ENCODE results near the gene DCANP1. TPM values are rescaled to one million over a fixed set of nuclear protein-coding genes. Genes with fewer than 3 reads are reported as not detected.

The DCANP1 gene
- total RNA-seq, 1 experiment from 2014 or later = not detected

GRCh38 chr5:135468541-135468940 lies 21.4 kb upstream of the DCANP1 start:
- H3K27me3 ChIP-seq = peaks cover 32% of the 10 kb centered on the region
- H3K27ac ChIP-seq = no peak overlapping the region
- DNase-seq = no peak
- H3K9me3 ChIP-seq (replicated peaks) = no peaks in the 10 kb centered on the region
- H3K4me1 ChIP-seq = no peaks in the 10 kb centered on the region
- no peaks in the 10 kb centered on the region for H3K36me3 ChIP-seq
- H3K4me3 ChIP-seq = no peak overlapping the region

- Histone ChIP-seq H3K27ac (no peak overlapping the region), H3K9me3 (replicated peaks) (no peaks in the 10 kb centered on the region), H3K4me3 (no peak overlapping the region), H3K4me1 (no peaks in the 10 kb centered on the region), H3K27me3 (peaks cover 32% of the 10 kb centered on the region), H3K36me3 (no peaks in the 10 kb centered on the region)
- DNase-seq = no peak
Observed at GRCh38 chr5:135467871-135468485, 20.8 kb upstream of the DCANP1 start.

- H3K9me3 ChIP-seq (replicated peaks) = no peaks in the 10 kb centered on the region
- H3K27me3 ChIP-seq = peaks cover 32% of the 10 kb centered on the region
- H3K4me1 ChIP-seq = no peaks in the 10 kb centered on the region
- no peaks in the 10 kb centered on the region for H3K36me3 ChIP-seq
- DNase-seq = no peak
- H3K27ac ChIP-seq = no peak overlapping the region
- no peak overlapping the region for H3K4me3 ChIP-seq
Observed at GRCh38 chr5:135467051-135467625, 20.0 kb upstream of the DCANP1 start.

GRCh38 chr5:135466178-135467050 lies 19.3 kb upstream of the DCANP1 start:
- H3K27ac ChIP-seq = no peak overlapping the region
- peaks cover 29% of the 10 kb centered on the region for H3K27me3 ChIP-seq
- no peaks in the 10 kb centered on the region for H3K9me3 ChIP-seq (replicated peaks)
- no peaks in the 10 kb centered on the region for H3K4me1 ChIP-seq
- peak; percentile 58 to 72 for DNase-seq
- no peaks in the 10 kb centered on the region for H3K36me3 ChIP-seq
- H3K4me3 ChIP-seq = no peak overlapping the region

- Histone ChIP-seq H3K9me3 (replicated peaks) (no peaks in the 10 kb centered on the region), H3K4me3 (no peak overlapping the region), H3K4me1 (no peaks in the 10 kb centered on the region), H3K27me3 (peaks cover 29% of the 10 kb centered on the region), H3K36me3 (no peaks in the 10 kb centered on the region), H3K27ac (no peak overlapping the region)
- DNase-seq = no peak
Observed at GRCh38 chr5:135465391-135466122, 18.4 kb upstream of the DCANP1 start.

- Histone ChIP-seq H3K27me3 (peaks cover 23% of the 10 kb centered on the region), H3K4me3 (no peak overlapping the region)
- peak; percentile 81 to 91 for DNase-seq
Observed at GRCh38 chr5:135462304-135462703, 15.2 kb upstream of the DCANP1 start.

GRCh38 chr5:135461481-135462151 lies 14.5 kb upstream of the DCANP1 start:
- no peak for DNase-seq
- H3K36me3 ChIP-seq = no peaks in the 10 kb centered on the region
- H3K4me1 ChIP-seq = no peaks in the 10 kb centered on the region
- no peak overlapping the region for H3K27ac ChIP-seq
- H3K9me3 ChIP-seq (replicated peaks) = no peaks in the 10 kb centered on the region
- H3K27me3 ChIP-seq = peaks cover 16% of the 10 kb centered on the region
- H3K4me3 ChIP-seq = no peak overlapping the region

More at GRCh38 chr5:135462304-135462703, 15.2 kb upstream of the DCANP1 start:
- Histone ChIP-seq H3K9me3 (replicated peaks) (no peaks in the 10 kb centered on the region), H3K27ac (no peak overlapping the region), H3K36me3 (no peaks in the 10 kb centered on the region), H3K4me1 (no peaks in the 10 kb centered on the region)

GRCh38 chr5:135460246-135461033 lies 13.3 kb upstream of the DCANP1 start:
- Histone ChIP-seq H3K4me3 (no peak overlapping the region), H3K4me1 (no peaks in the 10 kb centered on the region), H3K9me3 (replicated peaks) (no peaks in the 10 kb centered on the region), H3K27me3 (peaks cover 7% of the 10 kb centered on the region), H3K27ac (no peak overlapping the region), H3K36me3 (no peaks in the 10 kb centered on the region)
- DNase-seq = no peak

GRCh38 chr5:135458921-135459331 lies 11.8 kb upstream of the DCANP1 start:
- DNase-seq = no peak
- H3K27me3 ChIP-seq = peaks cover 3% of the 10 kb centered on the region; the same call in 1 of the 2 replicates
- H3K27ac ChIP-seq = no peak overlapping the region
- H3K4me1 ChIP-seq = no peaks in the 10 kb centered on the region
- H3K4me3 ChIP-seq = no peak overlapping the region
- H3K9me3 ChIP-seq (replicated peaks) = no peaks in the 10 kb centered on the region
- no peaks in the 10 kb centered on the region for H3K36me3 ChIP-seq

GRCh38 chr5:135458356-135458755 lies 11.2 kb upstream of the DCANP1 start:
- Histone ChIP-seq H3K4me3 (no peak overlapping the region), H3K27ac (no peak overlapping the region), H3K36me3 (no peaks in the 10 kb centered on the region), H3K27me3 (peaks cover 5% of the 10 kb centered on the region; the same call in 1 of the 2 replicates), H3K9me3 (replicated peaks) (no peaks in the 10 kb centered on the region; the same call in 1 of the 2 replicates), H3K4me1 (no peaks in the 10 kb centered on the region)
- DNase-seq = no peak

- peak; percentile 59 to 79 for DNase-seq
- H3K4me1 ChIP-seq = no peaks in the 10 kb centered on the region
- H3K36me3 ChIP-seq = no peaks in the 10 kb centered on the region
- peaks cover 9% of the 10 kb centered on the region; the same call in 1 of the 2 replicates for H3K27me3 ChIP-seq
- no peak overlapping the region for H3K4me3 ChIP-seq
- H3K9me3 ChIP-seq (replicated peaks) = no peaks in the 10 kb centered on the region; the same call in 1 of the 2 replicates
- no peak overlapping the region for H3K27ac ChIP-seq
Observed at GRCh38 chr5:135457424-135458071, 10.4 kb upstream of the DCANP1 start.

- Histone ChIP-seq H3K4me3 (no peak overlapping the region), H3K27ac (no peak overlapping the region), H3K36me3 (no peaks in the 10 kb centered on the region), H3K27me3 (peaks cover 9% of the 10 kb centered on the region; the same call in 1 of the 2 replicates), H3K9me3 (replicated peaks) (no peaks in the 10 kb centered on the region; the same call in 1 of the 2 replicates), H3K4me1 (no peaks in the 10 kb centered on the region)
- DNase-seq = no peak
Observed at GRCh38 chr5:135456238-135457099, 9.3 kb upstream of the DCANP1 start.
